Activated CD4-positive, alpha-beta T cell treated with anti-CD3 and anti-CD28 coated beads, Interleukin-10, Interleukin-2, amounts not matched to agents 100 ng/mL and 50 ng/mL, durations not matched to agents 16 hours and 8 hours (primary cell): ENCODE data around the gene RAPSN.

ENCODE experiments used
- DNase-seq: peaks from one replicate; pipeline ENCODE4 v3.0.0-alpha.2; 2020

The RAPSN gene

DNA sequence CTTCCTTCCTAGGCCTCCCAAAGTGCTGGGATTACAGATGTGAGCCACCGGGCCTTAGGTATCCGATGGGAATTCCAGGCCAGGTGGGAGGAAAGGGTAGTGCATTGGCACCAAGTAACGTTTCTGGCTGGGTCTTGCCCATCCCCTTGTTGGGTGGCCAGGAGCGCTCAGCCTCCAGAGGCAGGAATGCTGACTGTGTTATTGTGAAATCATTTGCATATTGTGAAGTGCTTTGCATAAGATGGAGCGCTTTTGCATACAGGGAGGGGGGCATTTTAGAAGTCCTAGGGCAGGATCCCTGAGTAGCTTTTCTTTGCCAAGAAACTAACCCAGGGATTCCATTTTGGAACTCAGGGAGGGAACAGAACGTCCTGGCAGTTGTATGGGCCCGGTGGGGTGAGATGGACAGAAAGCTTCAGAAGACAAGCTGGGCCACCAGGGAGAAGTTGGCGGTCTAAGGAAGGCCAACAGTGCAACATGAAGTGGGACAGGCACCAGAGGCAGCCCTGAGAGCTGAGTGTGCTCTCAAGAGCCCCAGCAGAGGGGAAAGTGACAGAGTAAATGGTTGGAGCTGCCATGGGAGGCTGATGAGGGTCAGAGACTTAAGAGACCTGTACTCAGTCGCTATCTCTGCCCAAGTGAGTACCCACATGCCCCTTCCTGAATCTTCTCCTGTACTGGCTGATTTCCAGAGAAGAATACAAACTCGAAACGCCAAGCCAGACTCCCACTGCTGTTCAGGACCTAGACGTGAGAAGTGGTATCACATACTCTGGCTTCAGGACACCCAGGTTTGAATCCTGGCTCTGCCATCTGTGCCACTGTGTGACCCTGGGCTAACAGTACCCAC is 41.8 kb downstream of the RAPSN start:
- no peak for DNase-seq

GRCh38 chr11:47403571-47403970 is 45.4 kb downstream of the RAPSN start:
- no peak for DNase-seq

DNA sequence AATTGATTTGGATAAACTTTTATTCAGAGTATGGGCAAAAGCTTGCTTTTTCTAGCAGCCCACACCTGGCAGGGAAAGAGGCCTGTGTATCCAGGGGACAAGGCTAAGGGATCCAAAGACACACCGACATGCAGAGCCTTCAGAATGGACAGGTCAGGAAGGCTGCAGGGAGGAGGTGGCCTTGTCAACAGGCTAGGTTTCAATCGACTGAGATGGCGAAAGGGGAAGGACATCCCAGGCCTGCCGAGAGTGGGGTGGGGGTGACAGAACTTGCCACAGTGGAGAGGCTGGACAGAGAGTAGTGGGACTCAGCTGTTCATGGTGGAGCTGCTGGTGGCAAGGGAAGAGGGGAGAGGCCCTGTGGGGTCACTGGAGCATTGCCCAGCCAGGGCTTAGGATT is 45.8 kb downstream of the RAPSN start:
- DNase-seq: no peak

DNA sequence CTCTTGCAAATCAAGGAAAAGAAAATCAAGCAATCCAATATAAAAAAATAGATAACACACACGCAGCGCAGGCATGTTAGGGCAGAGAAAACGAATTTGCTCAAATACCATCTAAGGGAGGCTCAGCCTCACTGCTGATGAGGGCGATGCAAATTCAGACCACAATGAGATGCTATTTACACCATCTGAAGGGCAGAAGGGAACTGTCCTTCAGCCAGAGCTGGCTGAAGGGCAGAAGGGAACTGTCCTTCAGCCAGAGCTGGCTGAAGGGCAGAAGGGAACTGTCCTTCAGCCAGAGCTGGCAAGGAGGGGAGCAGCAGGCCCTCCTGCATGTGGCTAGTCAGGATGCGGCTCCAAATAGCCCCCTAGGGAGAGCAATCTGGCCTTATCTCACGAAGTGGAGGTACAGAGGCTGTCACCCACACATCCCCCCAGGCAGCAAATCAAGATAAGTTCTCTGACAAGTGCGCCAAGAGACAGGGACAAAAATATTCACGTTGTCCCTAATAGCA is 48.1 kb downstream of the RAPSN start:
- DNase-seq: no peak

DNA sequence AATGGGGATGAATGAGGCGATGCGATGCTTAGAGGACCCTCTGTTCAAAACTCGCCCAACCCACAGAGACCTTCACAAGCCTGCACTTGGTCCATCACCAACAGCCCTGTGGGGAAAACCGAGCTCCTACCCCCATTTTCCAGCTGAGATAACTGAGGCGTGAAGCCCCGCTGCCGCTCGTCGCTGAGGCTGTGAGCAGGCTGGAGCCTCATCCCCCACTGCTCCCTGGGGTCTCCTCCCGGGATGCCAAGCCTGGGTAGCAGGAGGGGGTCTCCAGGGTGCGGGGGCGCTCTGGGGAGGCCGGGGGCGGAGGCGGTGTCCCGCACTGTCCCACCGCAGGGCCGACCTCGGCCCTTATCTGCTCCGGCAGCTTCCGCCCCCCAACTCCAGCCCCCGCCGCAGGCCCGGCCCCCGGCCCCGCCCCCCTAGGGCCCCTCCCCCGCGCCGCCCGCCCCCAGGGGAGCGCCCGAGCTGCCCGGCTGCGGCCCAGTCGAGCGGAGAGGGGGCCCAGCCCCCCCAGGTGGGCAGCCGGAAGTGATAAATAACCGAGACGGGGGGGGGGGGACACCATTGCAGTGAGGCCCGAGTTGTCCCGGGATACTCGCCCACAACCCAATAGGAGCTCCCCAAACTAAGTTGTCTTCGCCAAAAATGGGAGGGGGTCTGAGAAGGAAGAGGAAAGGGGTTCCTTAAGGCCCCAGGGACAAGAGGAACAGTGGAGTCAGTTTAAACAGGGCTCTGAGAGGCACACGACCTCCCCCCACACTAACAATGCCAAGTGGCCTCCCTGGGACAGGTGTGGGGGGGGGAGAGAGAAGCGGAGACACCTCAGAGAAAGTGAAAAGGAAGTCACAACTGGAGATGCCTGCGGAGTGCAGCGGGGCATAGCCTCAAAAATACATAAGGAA is 48.8 kb downstream of the RAPSN start:
- peak; percentile 27 for DNase-seq

DNA sequence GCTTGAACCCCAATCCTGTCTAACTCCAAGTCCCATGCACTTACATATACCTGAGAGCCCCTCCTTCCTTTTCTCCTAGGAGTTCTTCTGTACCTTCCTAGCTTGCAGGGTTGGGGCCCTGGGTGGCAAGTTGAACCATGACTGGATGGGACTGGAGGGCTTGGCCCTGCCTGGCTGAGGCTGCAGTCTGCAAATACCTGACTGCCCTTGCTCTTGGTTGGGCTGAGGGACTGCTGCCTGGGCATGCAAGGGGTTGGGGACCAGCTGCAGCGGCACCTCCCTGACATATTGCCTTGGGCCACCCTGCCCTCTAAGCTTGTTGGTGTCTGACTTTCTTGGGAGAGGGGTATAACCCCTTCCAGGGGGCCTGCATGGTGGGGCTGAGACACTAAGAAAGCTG is 50.4 kb downstream of the RAPSN start:
- DNase-seq: no peak

DNA sequence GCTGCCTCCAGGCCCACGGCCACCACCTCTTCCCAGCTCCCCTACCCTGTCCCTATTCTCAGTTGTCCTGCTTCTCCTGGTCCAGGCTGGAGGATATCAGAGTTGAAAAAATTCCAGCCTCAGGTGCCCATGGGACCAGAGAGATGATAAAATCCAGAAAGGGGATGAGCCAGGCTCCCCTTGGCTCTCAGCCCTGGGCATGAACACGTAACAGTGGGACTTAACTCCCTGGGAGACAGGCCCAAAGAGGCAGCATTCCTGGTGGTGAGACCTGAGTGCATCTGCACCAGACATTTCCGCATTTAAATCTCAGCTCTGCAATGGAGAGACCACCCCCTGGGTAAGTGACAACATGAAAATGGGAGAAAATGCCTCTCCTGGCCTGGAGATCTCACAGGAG is 50.9 kb downstream of the RAPSN start:
- no peak for DNase-seq

DNA sequence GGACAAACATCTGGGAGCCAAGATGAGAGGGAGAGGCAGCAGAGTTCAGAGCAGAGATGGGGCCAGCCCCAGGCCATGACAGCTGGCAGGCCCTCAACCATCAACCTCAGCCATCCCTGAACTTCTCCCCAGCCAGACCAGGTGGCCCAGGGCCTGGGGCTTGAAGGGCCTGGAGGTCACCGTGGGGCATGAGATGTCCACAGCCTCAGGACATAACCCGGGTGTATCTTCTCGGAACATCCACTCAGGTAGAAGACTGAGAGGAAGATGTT is 53.0 kb downstream of the RAPSN start:
- no peak for DNase-seq

DNA sequence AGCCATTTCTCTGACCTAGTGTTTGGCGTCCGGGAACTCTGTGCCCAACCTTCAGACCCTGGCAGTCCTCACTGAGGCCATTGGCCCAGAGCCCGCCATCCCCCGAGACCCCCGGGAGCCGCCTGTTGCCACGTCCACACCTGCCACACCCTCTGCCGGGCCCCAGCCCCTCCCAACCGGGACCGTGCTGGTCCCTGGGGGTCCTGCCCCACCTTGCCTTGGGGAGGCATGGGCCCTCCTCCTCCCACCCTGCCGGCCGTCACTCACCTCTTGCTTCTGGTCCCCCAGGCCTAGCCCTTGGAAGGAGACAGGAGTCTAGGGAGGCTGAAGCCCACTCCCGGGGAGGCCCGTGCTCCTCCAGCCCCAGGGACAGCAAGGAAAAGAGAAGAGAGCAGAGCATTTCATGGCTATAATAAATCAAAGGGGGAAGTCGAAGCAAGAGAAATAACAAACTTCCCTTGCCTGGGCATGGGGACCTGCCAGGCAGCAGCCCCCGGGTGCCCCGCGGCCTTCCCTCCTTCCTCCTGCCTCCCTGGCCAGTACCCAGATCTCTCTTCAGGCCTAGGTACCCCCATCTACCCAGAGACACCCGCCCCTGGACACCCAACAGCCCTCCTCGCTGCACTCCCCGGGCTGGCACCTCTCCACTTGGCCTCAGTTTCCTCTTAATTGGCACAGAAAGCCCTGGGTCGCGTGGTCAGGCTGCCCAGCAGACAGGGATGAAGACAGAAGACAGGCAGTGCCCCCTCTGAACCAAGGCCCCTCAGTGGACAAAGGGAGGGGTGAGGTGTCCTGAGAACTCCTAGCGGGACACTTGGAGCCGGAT is 53.5 kb downstream of the RAPSN start:
- DNase-seq: no peak

GRCh38 chr11:47394322-47395222 is 54.4 kb downstream of the RAPSN start:
- peak; percentile 81 for DNase-seq

- no peak for DNase-seq
These were observed 55.0 kb downstream of the RAPSN start for GRCh38 chr11:47394050-47394321.

GRCh38 chr11:47393163-47394049 is 55.5 kb downstream of the RAPSN start:
- DNase-seq: no peak

DNA sequence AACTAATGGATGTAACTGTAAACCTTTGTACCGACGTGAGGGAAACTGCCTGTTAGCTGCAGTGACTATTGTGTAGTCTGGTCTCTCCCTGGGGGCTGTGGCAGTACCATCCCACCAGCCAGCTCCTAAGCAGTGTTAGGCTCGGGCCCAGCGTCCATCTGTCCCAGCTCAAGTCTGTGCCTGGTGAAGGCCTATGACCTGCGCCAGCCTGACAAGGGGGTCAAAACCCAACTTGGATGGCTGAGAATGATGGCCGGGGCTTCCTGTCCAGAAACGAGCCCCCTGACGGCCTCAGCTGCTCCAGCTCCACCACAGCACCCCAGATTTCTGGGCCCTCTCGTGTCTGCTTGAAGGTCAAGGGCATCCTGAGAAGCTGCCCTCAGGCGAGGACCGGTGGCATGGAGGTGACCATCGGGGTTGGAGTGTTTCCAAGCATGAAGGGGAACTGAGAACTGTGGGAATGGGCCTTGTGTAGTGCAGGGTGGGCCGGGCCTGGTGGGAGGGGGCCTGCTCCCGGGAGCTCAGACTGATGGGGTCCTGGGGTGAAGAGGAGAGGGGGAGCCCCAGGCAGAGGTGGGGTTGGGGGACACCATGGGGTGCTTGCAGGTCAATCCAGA is 56.3 kb downstream of the RAPSN start:
- DNase-seq: no peak

- no peak for DNase-seq
These were observed 57.1 kb downstream of the RAPSN start for GRCh38 chr11:47391711-47392432.

DNA sequence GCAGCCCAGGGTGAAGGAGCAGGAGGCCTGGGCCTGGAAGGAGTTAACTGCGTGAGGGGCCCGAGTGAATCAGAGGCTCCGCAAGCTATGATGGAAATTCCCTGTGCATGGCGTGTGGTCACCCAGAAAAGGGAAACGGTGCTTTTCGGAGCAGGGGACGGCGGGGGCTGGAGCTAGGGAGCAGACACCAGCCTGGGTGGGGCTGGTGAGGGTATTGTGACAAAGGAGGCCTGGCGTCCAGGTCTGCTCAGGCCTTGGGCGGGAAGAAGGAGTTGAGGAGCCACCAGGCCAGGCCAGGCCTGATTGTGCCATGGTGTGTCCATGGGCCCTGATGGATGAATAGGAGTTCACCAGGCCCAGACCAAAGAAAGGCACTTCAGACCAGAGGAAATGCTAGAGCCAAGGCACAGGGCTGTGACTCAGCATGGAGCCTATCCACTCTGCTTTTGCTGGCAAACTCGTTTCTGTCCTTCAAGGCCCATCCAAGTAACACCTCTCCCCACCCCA is 57.8 kb downstream of the RAPSN start:
- no peak for DNase-seq

DNA sequence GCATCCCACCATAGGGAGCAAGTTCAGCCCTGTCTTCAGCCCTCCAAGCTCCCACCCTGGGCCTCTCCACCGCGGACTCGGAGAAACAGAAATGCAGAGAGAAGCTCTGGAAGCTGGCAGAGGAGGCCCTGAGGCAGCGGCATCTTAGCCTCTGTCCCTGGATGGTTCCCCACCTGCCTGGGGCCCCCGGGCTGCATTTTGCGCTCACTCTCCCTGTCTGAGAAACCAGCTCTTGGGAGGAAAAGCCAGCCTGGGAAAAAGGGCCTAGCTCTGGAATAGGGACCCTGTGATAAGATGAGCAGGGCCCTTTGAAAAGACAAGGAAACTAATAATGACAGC is 58.5 kb downstream of the RAPSN start:
- DNase-seq: no peak

- DNase-seq: no peak
These were observed 59.1 kb downstream of the RAPSN start for GRCh38 chr11:47389577-47390421.

- no peak for DNase-seq
These were observed 60.0 kb downstream of the RAPSN start for GRCh38 chr11:47388697-47389576.
